LHCN-M2 (cell line): ENCODE results near the gene AEN. TPM values are rescaled to one million over a fixed set of nuclear protein-coding genes. Genes with fewer than 3 reads are reported as not detected.

Experiments
- DNase-seq: peaks from one replicate; pipeline ENCODE4 v3.0.0-alpha.2; 2012; ENCODE audit warnings: low read depth
- total RNA-seq: library from RNA; depleted of rRNA; stranded (reverse); fragments of >200 nt; gene quantifications from 2 replicates; pipeline ENCODE4 v1.2.3, GENCODE V29; 2014; rRNA removed

AEN gene
- total RNA-seq, 1 experiment from 2014 or later: 82.2 TPM

DNA sequence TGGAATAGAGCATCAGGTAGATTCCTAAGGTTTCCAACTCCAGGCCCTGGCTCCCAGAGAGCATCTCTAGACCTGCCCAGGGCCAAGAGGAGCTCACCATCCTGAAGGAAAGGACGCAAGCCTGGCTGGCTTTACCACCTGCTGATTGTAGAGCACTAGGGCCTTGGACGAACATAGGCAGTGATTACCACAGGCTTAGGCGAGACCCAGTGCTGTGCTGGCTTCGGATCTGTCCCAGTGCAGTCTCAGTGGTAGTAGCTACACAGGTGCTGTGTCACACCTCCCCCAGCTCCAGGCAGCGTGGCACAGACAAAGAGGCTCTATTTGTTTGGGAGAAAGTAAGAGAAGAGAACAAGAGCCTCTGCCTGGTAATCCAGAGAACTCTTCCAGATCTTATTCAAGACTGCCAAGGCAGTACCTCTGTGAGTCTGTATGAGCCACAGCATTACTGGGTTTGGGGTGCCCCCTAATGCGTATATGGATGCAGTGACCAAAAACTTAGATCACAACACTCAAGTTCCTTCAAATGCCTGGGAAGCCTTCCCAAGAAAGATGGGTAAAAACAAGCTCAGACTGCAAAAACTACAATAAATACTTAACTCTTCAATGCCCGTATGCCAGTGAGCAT lies 43.1 kb downstream of the AEN start:
- DNase-seq: no peak

DNA sequence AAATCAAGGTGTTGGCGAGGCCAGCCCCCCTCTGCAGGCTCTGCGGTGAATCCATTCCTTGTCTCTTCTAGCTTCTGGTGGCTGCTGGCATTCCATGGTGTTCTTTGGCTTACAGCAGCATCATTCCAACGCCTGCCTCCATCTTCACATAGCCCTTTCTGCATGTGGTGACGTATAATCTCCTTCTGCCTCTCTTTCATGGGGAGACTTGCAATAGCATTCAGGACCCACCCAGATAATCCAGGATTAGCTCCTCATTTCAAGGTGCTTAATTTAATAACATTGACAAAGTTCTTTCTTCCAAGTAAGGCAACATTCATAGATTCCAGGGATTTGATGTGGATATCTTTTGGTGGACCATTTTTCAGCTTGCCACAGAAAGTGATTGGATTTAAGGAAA lies 53.5 kb downstream of the AEN start:
- DNase-seq: no peak

DNA sequence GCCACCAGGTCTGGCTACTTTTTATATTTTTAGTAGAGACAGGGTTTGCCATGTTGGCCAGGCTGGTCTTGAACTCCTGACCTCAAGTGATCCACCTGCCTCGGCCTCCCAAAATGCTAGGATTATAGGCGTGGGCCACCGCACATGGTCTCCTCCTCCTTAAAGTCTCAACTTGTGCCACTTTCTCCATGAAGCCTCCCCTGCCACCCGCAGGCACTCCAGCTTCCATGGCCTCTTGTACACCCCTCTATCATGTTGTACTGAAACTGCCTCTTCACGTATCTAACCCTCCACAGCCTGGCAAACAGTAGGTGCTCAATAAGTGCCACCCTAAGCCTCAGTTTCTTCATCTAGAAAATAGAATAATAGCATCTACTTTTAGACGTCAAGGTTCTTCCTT lies 57.6 kb downstream of the AEN start:
- no peak for DNase-seq

DNA sequence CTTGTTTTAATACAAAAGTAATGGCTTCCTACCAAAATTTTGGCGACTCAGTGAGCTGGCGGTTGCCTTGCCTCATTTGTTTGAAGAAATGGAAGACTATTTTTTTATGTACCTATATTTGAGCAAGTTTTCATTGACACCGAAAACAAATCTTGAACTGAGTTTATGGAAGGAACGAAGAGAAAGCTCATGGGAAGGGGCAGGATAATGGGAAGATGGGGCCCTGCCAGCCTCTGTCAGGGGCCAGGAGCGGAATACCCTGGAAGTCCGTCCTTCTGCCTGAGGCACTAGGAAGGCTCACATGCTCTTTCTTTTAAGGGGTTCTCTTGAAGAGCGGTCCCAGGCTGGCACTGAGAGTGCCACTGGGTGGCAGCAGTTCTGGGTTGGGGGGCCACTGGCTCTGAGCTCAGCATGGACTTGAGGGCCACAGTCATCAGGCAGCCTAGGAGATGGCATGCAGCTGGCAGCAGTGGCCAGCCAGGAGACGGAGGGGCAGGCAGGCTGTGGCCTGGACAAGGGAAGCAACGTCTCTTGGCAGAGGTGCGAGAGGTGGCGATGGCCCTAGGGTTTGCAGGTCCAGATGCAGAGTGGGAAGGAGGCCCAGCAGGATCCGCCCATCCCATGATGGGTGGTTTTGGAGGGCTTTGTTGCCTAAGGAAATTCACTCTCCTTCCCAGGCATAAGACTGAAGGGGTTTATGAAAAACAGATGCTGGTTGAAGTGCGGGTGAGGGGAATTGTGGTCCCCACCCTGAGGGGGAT lies 59.3 kb downstream of the AEN start:
- no peak for DNase-seq

- no peak for DNase-seq
These were observed 60.6 kb downstream of the AEN start for GRCh38 chr15:88681610-88682221.

Other genes starting within 250 kb of the AEN start
- 18.1 and 23.4 TPM in 2 replicates for gene MRPL46, start 154.0 kb upstream of the AEN start, total RNA-seq
- 48.5 and 49.3 TPM in 2 replicates for gene MRPS11, start 153.6 kb upstream of the AEN start, total RNA-seq
- gene DET1, start 74.7 kb upstream of the AEN start, total RNA-seq: 4.9 and 5.2 TPM in 2 replicates
- 0.51 and 0.57 TPM in 2 replicates for gene ISG20, start 17.7 kb downstream of the AEN start, total RNA-seq
- under 0.01 TPM in 1 of 2 replicates, not detected in the other for gene ACAN, start 182.1 kb downstream of the AEN start, total RNA-seq